Measurements from ENCODE around the gene NEK7.
A peak's percentile ranks its signal among the peaks of the same experiment; 100 is the strongest.
"Not testable (repeated sequence)": the region's sequence is repeated elsewhere in the genome, so short reads cannot be mapped to it uniquely, and the experiment has no call there.

The NEK7 gene

GRCh38 chr1:198295971-198296370 is 139.2 kb downstream of the NEK7 start:
- H3K27ac Mint-ChIP-seq, result no peak overlapping the region
- peaks cover 32% of the 10 kb centered on the region for H3K36me3 Mint-ChIP-seq
- no peaks in the 10 kb centered on the region for H3K27me3 Mint-ChIP-seq
- H3K9me3 Mint-ChIP-seq, result no peaks in the 10 kb centered on the region
- no peaks in the 10 kb centered on the region for H3K4me1 Mint-ChIP-seq
- no peak overlapping the region for H3K4me3 Mint-ChIP-seq
- DNase-seq (ENCODE audit: low spot score in 2 of 2), result no peak
- ATAC-seq (ENCODE audit: low read depth), result no peak

DNA sequence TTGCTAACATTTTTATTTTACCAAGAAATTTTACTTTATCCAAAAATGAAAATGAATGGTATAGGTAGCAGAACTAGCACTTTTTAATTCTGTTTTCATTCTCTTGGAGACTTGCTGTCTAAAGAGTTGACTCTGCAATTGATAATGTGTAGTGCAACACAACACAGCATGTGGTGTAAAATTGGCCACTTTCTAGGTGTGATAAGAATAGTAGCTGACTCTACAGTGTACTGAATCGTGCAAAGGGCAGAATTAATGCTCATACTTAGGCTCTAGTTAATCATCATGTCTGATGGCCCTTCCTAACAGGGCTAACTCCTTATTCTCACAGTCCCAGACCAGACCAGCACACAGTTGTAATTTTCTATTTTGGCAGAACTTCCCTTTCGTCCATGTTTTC is 140.5 kb downstream of the NEK7 start:
- ATAC-seq (ENCODE audit: low read depth), result no peak
- Mint-ChIP-seq H3K27me3 (no peaks in the 10 kb centered on the region), H3K27ac (no peak overlapping the region), H3K36me3 (peaks cover 31% of the 10 kb centered on the region), H3K4me1 (no peaks in the 10 kb centered on the region), H3K4me3 (no peak overlapping the region), H3K9me3 (no peaks in the 10 kb centered on the region)
- no peak for DNase-seq (ENCODE audit: low spot score in 2 of 2)

GRCh38 chr1:198298640-198299039 is 141.8 kb downstream of the NEK7 start:
- no peak for DNase-seq (ENCODE audit: low spot score in 2 of 2)
- ATAC-seq (ENCODE audit: low read depth), result no peak
- H3K36me3 Mint-ChIP-seq, result peaks cover 30% of the 10 kb centered on the region
- H3K27ac Mint-ChIP-seq, result no peak overlapping the region
- H3K9me3 Mint-ChIP-seq, result no peaks in the 10 kb centered on the region
- H3K4me3 Mint-ChIP-seq, result no peak overlapping the region
- no peaks in the 10 kb centered on the region for H3K4me1 Mint-ChIP-seq
- no peaks in the 10 kb centered on the region for H3K27me3 Mint-ChIP-seq

DNA sequence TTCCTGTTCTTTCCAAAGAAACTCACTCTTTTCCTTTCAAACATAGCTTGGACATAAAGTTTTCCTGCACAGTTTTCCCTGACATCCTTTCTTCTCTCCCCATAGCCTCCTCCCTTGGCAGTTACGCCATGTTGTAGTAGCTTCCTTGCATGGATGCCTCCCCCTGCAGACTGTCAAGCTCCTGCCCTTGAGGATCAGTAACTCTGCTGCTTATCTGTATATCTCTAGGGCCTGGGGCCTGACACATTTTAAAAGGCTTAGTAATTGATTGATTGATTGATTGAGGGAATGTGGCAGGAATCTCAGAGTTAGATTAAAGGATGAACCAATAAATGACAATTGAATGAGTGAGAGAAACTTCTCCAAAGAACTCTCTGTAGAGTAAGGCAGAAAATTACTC is 143.7 kb downstream of the NEK7 start:
- Mint-ChIP-seq H3K36me3 (peaks cover 27% of the 10 kb centered on the region), H3K27me3 (no peaks in the 10 kb centered on the region), H3K9me3 (no peaks in the 10 kb centered on the region), H3K4me3 (no peak overlapping the region), H3K27ac (no peak overlapping the region), H3K4me1 (no peaks in the 10 kb centered on the region)
- DNase-seq (ENCODE audit: low spot score in 2 of 2) (no peak), ATAC-seq (ENCODE audit: low read depth) (no peak)

- no peak for ATAC-seq (ENCODE audit: low read depth)
- Mint-ChIP-seq H3K27ac (no peak overlapping the region), H3K36me3 (peaks cover 20% of the 10 kb centered on the region), H3K4me3 (no peak overlapping the region), H3K27me3 (no peaks in the 10 kb centered on the region), H3K9me3 (peaks cover 6% of the 10 kb centered on the region), H3K4me1 (no peaks in the 10 kb centered on the region)
- no peak for DNase-seq (ENCODE audit: low spot score in 2 of 2)
These were observed 147.6 kb downstream of the NEK7 start for GRCh38 chr1:198304431-198304830.

GRCh38 chr1:198314817-198315216 is 158.0 kb downstream of the NEK7 start:
- not testable (repeated sequence) for DNase-seq (ENCODE audit: low spot score in 2 of 2); H3K27ac Mint-ChIP-seq; ATAC-seq (ENCODE audit: low read depth); H3K4me3 Mint-ChIP-seq; H3K9me3 Mint-ChIP-seq; H3K27me3 Mint-ChIP-seq; H3K4me1 Mint-ChIP-seq
- H3K36me3 Mint-ChIP-seq, result peaks cover 29% of the 10 kb centered on the region

DNA sequence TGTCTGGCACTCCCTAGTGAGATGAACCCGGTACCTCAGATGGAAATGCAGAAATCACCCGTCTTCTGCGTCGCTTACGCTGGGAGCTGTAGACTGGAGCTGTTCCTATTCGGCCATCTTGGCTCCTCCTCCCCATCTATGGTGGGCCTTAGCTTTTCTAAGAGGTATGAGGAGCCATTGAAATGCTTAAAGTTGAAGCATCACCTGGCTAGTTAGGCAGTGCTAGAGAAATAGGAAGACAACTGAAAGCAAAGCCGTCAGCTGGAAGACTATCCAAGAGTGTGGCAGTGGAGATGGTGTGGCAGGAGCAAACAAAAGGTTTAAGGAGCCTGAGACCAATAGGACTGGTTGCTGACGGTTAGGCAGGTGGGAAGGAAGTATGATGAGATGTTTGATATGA is 158.5 kb downstream of the NEK7 start:
- not testable (repeated sequence) for H3K27me3 Mint-ChIP-seq; H3K9me3 Mint-ChIP-seq; H3K4me1 Mint-ChIP-seq; H3K4me3 Mint-ChIP-seq; DNase-seq (ENCODE audit: low spot score in 2 of 2); ATAC-seq (ENCODE audit: low read depth); H3K27ac Mint-ChIP-seq
- H3K36me3 Mint-ChIP-seq, result peaks cover 29% of the 10 kb centered on the region

DNA sequence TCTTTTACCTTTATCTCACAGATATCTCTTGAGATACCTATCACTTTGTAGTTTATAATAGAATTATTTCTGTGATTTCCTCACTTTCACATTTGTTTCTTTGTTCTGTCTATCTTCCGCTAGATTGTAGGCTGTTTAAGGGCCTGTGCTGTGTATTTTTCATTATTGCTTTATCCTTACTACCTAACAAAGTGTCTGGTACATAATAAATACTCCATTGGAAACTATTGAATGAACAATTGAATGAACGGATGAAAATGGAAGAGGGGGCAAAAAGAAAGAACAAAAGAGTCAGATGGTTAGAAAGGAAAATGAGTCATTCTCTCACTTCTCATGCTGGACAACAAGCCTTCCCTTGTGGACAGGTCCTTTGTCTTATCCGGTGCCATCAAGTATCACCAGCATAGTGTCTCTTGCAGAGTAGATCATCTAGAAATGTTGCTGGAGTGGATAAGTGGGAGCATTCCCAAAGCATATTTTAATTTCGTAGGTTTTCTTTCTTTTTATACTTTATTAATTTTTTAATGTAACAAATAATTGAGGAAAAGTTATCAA is 159.8 kb downstream of the NEK7 start:
- Mint-ChIP-seq H3K4me1 (peaks cover 9% of the 10 kb centered on the region), H3K9me3 (peaks cover 2% of the 10 kb centered on the region), H3K4me3 (no peak overlapping the region), H3K27ac (no peak overlapping the region), H3K27me3 (no peaks in the 10 kb centered on the region), H3K36me3 (peaks cover 27% of the 10 kb centered on the region)
- DNase-seq (ENCODE audit: low spot score in 2 of 2) (no peak), ATAC-seq (ENCODE audit: low read depth) (no peak)

- Mint-ChIP-seq H3K4me3 (no peak overlapping the region), H3K36me3 (peaks cover 25% of the 10 kb centered on the region), H3K4me1 (peaks cover 7% of the 10 kb centered on the region), H3K27me3 (no peaks in the 10 kb centered on the region), H3K27ac (peak overlapping the region; percentile 24), H3K9me3 (no peaks in the 10 kb centered on the region)
- DNase-seq (ENCODE audit: low spot score in 2 of 2), result no peak
- ATAC-seq (ENCODE audit: low read depth), result no peak
These were observed 161.3 kb downstream of the NEK7 start for GRCh38 chr1:198318085-198318484.

GRCh38 chr1:198320759-198321158 is 164.0 kb downstream of the NEK7 start:
- H3K4me3 Mint-ChIP-seq, result no peak overlapping the region
- no peak overlapping the region for H3K27ac Mint-ChIP-seq
- H3K9me3 Mint-ChIP-seq, result no peaks in the 10 kb centered on the region
- no peaks in the 10 kb centered on the region for H3K27me3 Mint-ChIP-seq
- H3K4me1 Mint-ChIP-seq, result peaks cover 3% of the 10 kb centered on the region
- DNase-seq (ENCODE audit: low spot score in 2 of 2) (no peak), ATAC-seq (ENCODE audit: low read depth) (no peak)
- H3K36me3 Mint-ChIP-seq, result peaks cover 15% of the 10 kb centered on the region

- DNase-seq (ENCODE audit: low spot score in 2 of 2) (no peak), ATAC-seq (ENCODE audit: low read depth) (no peak)
- H3K4me1 Mint-ChIP-seq, result no peaks in the 10 kb centered on the region
- peaks cover 3% of the 10 kb centered on the region for H3K27me3 Mint-ChIP-seq
- no peak overlapping the region for H3K27ac Mint-ChIP-seq
- no peaks in the 10 kb centered on the region for H3K36me3 Mint-ChIP-seq
- no peaks in the 10 kb centered on the region for H3K9me3 Mint-ChIP-seq
- H3K4me3 Mint-ChIP-seq, result no peak overlapping the region
These were observed 169.4 kb downstream of the NEK7 start for GRCh38 chr1:198326232-198326631.

GRCh38 chr1:198326915-198327314 is 170.1 kb downstream of the NEK7 start:
- no peak overlapping the region for H3K4me3 Mint-ChIP-seq
- H3K36me3 Mint-ChIP-seq, result no peaks in the 10 kb centered on the region
- no peaks in the 10 kb centered on the region for H3K9me3 Mint-ChIP-seq
- H3K27ac Mint-ChIP-seq, result no peak overlapping the region
- H3K27me3 Mint-ChIP-seq, result peaks cover 3% of the 10 kb centered on the region
- no peak for DNase-seq (ENCODE audit: low spot score in 2 of 2)
- no peaks in the 10 kb centered on the region for H3K4me1 Mint-ChIP-seq
- no peak for ATAC-seq (ENCODE audit: low read depth)

DNA sequence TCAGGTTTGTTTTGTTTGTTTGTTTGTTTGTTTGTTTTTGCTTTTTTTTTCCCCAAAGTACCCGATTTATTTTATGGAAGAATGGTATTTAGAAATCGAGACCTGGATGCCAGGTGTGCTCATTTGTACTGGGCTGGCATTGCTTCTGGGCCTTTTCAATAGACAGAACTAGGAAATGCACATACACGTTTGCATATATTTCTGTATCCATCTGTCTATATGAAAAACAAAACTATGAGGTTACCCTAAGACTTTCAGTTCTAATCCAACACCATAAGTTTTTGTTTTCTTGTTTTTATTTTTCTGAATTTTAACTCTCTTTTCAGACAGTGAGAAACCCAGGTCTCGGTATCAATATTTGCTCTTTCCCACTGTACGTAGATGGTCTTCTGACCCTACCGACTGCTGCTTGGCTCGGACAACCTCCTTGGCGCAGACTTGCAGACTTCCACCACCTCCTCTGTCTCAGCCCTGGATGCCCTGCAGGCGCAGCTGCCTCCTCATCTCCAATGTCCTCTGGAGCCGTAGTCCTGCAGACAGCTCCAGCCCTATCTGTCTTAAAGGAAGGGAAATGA is 171.7 kb downstream of the NEK7 start:
- Mint-ChIP-seq H3K4me3 (no peak overlapping the region), H3K36me3 (no peaks in the 10 kb centered on the region), H3K4me1 (no peaks in the 10 kb centered on the region), H3K27ac (no peak overlapping the region), H3K27me3 (peaks cover 3% of the 10 kb centered on the region), H3K9me3 (no peaks in the 10 kb centered on the region)
- no peak for ATAC-seq (ENCODE audit: low read depth)
- DNase-seq (ENCODE audit: low spot score in 2 of 2), result no peak

DNA sequence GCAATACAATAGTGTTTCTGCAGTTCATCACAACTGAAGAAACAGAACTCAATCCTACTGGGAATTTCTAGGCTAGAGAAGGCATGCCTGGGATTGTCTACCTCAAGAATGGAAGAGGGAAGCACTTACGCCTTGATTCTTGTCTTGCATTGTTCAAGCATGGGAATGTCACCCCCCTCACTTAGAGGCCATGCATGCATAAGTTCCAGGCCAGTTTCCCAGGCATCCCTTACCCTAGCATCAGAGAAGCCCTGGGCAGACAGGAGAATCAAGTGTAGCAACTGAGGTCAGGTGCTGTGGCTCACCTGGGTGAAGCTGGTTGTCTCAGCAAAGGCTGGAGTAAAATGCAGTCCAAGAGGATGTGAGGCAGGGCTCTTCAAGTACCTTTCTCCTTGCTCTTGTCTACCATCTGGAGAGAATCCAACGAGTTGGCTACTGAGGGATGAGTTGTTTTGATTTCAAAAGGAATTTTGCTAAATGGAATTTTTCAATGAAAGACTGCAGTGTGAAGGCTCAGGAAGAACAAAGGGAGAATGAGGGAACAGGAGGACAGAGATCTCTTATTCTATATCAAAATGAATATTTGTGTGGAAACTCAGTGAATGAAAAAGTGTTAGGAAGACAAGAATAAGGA is 174.3 kb downstream of the NEK7 start:
- H3K27ac Mint-ChIP-seq, result no peak overlapping the region
- H3K36me3 Mint-ChIP-seq, result no peaks in the 10 kb centered on the region
- H3K4me1 Mint-ChIP-seq, result no peaks in the 10 kb centered on the region
- H3K4me3 Mint-ChIP-seq, result no peak overlapping the region
- ATAC-seq (ENCODE audit: low read depth) (no peak), DNase-seq (ENCODE audit: low spot score in 2 of 2) (no peak)
- peaks cover 7% of the 10 kb centered on the region for H3K27me3 Mint-ChIP-seq
- peaks cover 4% of the 10 kb centered on the region for H3K9me3 Mint-ChIP-seq

GRCh38 chr1:198333744-198334143 is 176.9 kb downstream of the NEK7 start:
- Mint-ChIP-seq H3K9me3 (peaks cover 4% of the 10 kb centered on the region), H3K27ac (no peak overlapping the region), H3K4me3 (no peak overlapping the region), H3K27me3 (peaks cover 7% of the 10 kb centered on the region), H3K4me1 (no peaks in the 10 kb centered on the region), H3K36me3 (no peaks in the 10 kb centered on the region)
- ATAC-seq (ENCODE audit: low read depth) (no peak), DNase-seq (ENCODE audit: low spot score in 2 of 2) (no peak)
